GM21423 (cell line): Measurements from ENCODE around the gene CFAP141.

Source experiments
- ATAC-seq: cut with Tn5 transposase; IDR thresholded peaks from one replicate; pipeline ENCODE4 v1.9.1; 2021; ENCODE audit warnings: mild to moderate bottlenecking, moderate library complexity; ENCODE audit not compliant: unreplicated experiment

Gene CFAP141

GRCh38 chr1:154174654-154175053 is 31.5 kb downstream of the CFAP141 start:
- ATAC-seq: no peak

- no peak for ATAC-seq
These were observed 34.3 kb downstream of the CFAP141 start for GRCh38 chr1:154171880-154172279.

GRCh38 chr1:154171223-154171583 is 34.9 kb downstream of the CFAP141 start:
- ATAC-seq: no peak

GRCh38 chr1:154170547-154171222 is 35.4 kb downstream of the CFAP141 start:
- ATAC-seq: no peak

GRCh38 chr1:154167461-154167860 is 38.7 kb downstream of the CFAP141 start:
- ATAC-seq: no peak

- ATAC-seq: no peak
These were observed 39.9 kb downstream of the CFAP141 start for GRCh38 chr1:154166207-154166606.

- ATAC-seq: no peak
These were observed 46.6 kb downstream of the CFAP141 start for GRCh38 chr1:154159554-154159953.

- ATAC-seq: no peak
These were observed 47.6 kb downstream of the CFAP141 start for GRCh38 chr1:154158307-154159125.

GRCh38 chr1:154157520-154158306 is 48.4 kb downstream of the CFAP141 start:
- ATAC-seq: peak; percentile 74

- no peak for ATAC-seq
These were observed 50.9 kb downstream of the CFAP141 start for GRCh38 chr1:154155251-154155650.

- no peak for ATAC-seq
These were observed 51.5 kb downstream of the CFAP141 start, which contains the start of gene NUP210L for GRCh38 chr1:154154534-154155191. Gene NUP210L, minus strand, starts transcription at chr1:154155073.

GRCh38 chr1:154154053-154154452 is 52.1 kb downstream of the CFAP141 start:
- ATAC-seq: no peak

GRCh38 chr1:154151311-154151710 is 54.8 kb downstream of the CFAP141 start:
- ATAC-seq: no peak
